ENCODE results near the gene AP3B1.

DNA sequence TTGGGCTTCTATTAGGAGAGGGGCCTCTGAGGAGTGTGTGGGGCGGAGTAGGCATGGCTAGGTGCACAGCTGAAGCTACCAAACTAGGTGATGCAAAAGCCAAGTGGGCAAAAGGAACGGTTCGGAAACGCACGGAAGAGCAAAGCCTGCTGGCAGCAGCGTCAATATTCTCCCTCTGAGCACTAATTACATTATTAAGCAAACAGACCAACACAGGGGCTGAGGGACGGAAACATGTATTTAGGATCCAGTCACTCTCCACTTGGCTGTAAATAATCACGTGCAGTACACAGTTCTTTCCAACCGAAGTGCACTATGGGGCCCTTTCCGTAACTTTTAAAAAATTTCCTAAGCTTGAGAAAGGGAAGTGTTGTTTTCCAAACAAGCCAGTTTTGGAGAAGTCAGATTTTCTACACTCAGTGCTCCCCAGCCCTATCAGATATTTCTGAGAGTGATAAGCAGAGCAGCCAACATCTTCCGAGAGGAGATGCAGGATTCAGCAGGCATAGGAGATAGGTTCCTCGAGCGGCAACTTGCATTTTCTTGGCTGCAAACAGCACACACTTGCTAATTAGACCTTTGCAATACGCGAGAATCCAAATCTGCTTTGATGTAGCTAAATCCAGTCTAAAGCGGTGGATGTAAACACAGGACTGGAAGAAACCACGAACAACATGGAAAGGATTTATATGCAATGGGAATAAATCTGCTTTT lies 301.2 kb downstream of the AP3B1 start:
- TF ChIP-seq, protein P1, sequence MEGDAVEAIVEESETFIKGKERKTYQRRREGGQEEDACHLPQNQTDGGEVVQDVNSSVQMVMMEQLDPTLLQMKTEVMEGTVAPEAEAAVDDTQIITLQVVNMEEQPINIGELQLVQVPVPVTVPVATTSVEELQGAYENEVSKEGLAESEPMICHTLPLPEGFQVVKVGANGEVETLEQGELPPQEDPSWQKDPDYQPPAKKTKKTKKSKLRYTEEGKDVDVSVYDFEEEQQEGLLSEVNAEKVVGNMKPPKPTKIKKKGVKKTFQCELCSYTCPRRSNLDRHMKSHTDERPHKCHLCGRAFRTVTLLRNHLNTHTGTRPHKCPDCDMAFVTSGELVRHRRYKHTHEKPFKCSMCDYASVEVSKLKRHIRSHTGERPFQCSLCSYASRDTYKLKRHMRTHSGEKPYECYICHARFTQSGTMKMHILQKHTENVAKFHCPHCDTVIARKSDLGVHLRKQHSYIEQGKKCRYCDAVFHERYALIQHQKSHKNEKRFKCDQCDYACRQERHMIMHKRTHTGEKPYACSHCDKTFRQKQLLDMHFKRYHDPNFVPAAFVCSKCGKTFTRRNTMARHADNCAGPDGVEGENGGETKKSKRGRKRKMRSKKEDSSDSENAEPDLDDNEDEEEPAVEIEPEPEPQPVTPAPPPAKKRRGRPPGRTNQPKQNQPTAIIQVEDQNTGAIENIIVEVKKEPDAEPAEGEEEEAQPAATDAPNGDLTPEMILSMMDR (conservative IDR thresholded peaks at IDR 0.05; ENCODE audit: low read depth, low read length), result no peak
- no peak for TF ChIP-seq EZH2 (IDR thresholded peaks at IDR 0.05; ENCODE audit: borderline replicate concordance, low read depth, low read length, poor library complexity, severe bottlenecking)
